ENCODE data around the gene DMD. TPM values are rescaled to one million over a fixed set of nuclear protein-coding genes. Genes with fewer than 3 reads are reported as not detected.

DMD gene
- total and polyA plus RNA-seq, 2 of the 8 experiments (the other 6 are each of a cell fraction or from before 2014, with no cell fraction given), result 4.8 to 7.4 TPM

DNA sequence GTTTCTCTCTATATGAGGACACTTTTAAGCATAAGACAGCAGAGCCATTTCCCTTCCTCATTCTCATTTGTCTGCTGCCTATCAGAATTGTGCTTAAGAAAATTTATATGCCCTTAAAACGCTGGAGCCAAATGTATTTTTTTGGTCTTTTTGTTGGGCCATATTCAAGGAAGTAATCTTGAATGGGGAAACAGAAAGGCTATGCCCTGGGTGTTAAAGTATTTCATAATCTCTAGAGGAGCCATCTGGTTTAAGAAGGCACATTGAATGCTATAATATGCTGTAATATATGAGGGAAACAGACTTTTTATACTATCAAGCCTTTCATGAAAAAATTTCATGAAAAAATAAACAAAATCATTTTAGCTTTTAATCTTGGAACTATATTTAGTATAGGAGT, 4.3 kb downstream of the DMD start (continued):
- TF ChIP-seq, protein P1, sequence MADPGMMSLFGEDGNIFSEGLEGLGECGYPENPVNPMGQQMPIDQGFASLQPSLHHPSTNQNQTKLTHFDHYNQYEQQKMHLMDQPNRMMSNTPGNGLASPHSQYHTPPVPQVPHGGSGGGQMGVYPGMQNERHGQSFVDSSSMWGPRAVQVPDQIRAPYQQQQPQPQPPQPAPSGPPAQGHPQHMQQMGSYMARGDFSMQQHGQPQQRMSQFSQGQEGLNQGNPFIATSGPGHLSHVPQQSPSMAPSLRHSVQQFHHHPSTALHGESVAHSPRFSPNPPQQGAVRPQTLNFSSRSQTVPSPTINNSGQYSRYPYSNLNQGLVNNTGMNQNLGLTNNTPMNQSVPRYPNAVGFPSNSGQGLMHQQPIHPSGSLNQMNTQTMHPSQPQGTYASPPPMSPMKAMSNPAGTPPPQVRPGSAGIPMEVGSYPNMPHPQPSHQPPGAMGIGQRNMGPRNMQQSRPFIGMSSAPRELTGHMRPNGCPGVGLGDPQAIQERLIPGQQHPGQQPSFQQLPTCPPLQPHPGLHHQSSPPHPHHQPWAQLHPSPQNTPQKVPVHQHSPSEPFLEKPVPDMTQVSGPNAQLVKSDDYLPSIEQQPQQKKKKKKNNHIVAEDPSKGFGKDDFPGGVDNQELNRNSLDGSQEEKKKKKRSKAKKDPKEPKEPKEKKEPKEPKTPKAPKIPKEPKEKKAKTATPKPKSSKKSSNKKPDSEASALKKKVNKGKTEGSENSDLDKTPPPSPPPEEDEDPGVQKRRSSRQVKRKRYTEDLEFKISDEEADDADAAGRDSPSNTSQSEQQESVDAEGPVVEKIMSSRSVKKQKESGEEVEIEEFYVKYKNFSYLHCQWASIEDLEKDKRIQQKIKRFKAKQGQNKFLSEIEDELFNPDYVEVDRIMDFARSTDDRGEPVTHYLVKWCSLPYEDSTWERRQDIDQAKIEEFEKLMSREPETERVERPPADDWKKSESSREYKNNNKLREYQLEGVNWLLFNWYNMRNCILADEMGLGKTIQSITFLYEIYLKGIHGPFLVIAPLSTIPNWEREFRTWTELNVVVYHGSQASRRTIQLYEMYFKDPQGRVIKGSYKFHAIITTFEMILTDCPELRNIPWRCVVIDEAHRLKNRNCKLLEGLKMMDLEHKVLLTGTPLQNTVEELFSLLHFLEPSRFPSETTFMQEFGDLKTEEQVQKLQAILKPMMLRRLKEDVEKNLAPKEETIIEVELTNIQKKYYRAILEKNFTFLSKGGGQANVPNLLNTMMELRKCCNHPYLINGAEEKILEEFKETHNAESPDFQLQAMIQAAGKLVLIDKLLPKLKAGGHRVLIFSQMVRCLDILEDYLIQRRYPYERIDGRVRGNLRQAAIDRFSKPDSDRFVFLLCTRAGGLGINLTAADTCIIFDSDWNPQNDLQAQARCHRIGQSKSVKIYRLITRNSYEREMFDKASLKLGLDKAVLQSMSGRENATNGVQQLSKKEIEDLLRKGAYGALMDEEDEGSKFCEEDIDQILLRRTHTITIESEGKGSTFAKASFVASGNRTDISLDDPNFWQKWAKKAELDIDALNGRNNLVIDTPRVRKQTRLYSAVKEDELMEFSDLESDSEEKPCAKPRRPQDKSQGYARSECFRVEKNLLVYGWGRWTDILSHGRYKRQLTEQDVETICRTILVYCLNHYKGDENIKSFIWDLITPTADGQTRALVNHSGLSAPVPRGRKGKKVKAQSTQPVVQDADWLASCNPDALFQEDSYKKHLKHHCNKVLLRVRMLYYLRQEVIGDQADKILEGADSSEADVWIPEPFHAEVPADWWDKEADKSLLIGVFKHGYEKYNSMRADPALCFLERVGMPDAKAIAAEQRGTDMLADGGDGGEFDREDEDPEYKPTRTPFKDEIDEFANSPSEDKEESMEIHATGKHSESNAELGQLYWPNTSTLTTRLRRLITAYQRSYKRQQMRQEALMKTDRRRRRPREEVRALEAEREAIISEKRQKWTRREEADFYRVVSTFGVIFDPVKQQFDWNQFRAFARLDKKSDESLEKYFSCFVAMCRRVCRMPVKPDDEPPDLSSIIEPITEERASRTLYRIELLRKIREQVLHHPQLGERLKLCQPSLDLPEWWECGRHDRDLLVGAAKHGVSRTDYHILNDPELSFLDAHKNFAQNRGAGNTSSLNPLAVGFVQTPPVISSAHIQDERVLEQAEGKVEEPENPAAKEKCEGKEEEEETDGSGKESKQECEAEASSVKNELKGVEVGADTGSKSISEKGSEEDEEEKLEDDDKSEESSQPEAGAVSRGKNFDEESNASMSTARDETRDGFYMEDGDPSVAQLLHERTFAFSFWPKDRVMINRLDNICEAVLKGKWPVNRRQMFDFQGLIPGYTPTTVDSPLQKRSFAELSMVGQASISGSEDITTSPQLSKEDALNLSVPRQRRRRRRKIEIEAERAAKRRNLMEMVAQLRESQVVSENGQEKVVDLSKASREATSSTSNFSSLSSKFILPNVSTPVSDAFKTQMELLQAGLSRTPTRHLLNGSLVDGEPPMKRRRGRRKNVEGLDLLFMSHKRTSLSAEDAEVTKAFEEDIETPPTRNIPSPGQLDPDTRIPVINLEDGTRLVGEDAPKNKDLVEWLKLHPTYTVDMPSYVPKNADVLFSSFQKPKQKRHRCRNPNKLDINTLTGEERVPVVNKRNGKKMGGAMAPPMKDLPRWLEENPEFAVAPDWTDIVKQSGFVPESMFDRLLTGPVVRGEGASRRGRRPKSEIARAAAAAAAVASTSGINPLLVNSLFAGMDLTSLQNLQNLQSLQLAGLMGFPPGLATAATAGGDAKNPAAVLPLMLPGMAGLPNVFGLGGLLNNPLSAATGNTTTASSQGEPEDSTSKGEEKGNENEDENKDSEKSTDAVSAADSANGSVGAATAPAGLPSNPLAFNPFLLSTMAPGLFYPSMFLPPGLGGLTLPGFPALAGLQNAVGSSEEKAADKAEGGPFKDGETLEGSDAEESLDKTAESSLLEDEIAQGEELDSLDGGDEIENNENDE (IDR thresholded peaks at IDR 0.05; ENCODE audit: insufficient replicate concordance, low read length), result no peak
- TF ChIP-seq RAD21 (IDR thresholded peaks at IDR 0.05 in 1 of 2, conservative IDR thresholded peaks at IDR 0.05 in 1 of 2; ENCODE audit: low read depth in 2 of 2, low read length in 2 of 2) (no peak), TCF12 (IDR thresholded peaks at IDR 0.05; ENCODE audit: low read depth, low read length) (no peak), POLR2A (IDR thresholded peaks at IDR 0.05; ENCODE audit: control extremely low read depth in 1 of 2, low read depth in 2 of 2, low read length in 2 of 2) (no peak), CHD1 (IDR thresholded peaks at IDR 0.05; ENCODE audit: low read depth, low read length) (no peak)
- TF ChIP-seq, protein P2, sequence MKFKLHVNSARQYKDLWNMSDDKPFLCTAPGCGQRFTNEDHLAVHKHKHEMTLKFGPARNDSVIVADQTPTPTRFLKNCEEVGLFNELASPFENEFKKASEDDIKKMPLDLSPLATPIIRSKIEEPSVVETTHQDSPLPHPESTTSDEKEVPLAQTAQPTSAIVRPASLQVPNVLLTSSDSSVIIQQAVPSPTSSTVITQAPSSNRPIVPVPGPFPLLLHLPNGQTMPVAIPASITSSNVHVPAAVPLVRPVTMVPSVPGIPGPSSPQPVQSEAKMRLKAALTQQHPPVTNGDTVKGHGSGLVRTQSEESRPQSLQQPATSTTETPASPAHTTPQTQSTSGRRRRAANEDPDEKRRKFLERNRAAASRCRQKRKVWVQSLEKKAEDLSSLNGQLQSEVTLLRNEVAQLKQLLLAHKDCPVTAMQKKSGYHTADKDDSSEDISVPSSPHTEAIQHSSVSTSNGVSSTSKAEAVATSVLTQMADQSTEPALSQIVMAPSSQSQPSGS (IDR thresholded peaks at IDR 0.05; ENCODE audit: low read length), result no peak
- TF ChIP-seq, protein P3, sequence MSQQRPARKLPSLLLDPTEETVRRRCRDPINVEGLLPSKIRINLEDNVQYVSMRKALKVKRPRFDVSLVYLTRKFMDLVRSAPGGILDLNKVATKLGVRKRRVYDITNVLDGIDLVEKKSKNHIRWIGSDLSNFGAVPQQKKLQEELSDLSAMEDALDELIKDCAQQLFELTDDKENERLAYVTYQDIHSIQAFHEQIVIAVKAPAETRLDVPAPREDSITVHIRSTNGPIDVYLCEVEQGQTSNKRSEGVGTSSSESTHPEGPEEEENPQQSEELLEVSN (IDR thresholded peaks at IDR 0.05), result no peak

Measured in H1 (cell line).